ENCODE measurements around the gene METTL24.

Gene METTL24

GRCh38 chr6:110358553-110359160 is 508 bp upstream of the METTL24 start:
- Histone ChIP-seq H3K9me3 (ENCODE audit: control insufficient read depth, low read length) (no peaks in the 10 kb centered on the region), H3K4me2 (ENCODE audit: low read length) (peak overlapping the region; percentile 66), H2AFZ (peak overlapping the region; percentile 99), H3K27ac (no peak overlapping the region), H3K4me3 (ENCODE audit: low read depth, low read length) (peak overlapping the region; percentile 40), H3K4me1 (no peaks in the 10 kb centered on the region), H3K27me3 (ENCODE audit: control insufficient read depth, insufficient read depth, low read length) (no peaks in the 10 kb centered on the region), H3K79me2 (no peaks in the 10 kb centered on the region), H3K9ac (no peak overlapping the region), H3K36me3 (ENCODE audit: control insufficient read depth, insufficient read depth, low read length) (no peaks in the 10 kb centered on the region)
- TF ChIP-seq CTCF (IDR thresholded peaks at IDR 0.05), result no peak

GRCh38 chr6:110357298-110357663 is 868 bp downstream of the METTL24 start:
- Histone ChIP-seq H3K9ac (no peak overlapping the region), H3K27me3 (ENCODE audit: control insufficient read depth, insufficient read depth, low read length) (no peaks in the 10 kb centered on the region), H3K27ac (no peak overlapping the region), H3K4me3 (ENCODE audit: low read depth, low read length) (peak overlapping the region; percentile 40), H2AFZ (peak overlapping the region; percentile 99), H3K36me3 (ENCODE audit: control insufficient read depth, insufficient read depth, low read length) (no peaks in the 10 kb centered on the region), H3K9me3 (ENCODE audit: control insufficient read depth, low read length) (no peaks in the 10 kb centered on the region), H3K4me1 (no peaks in the 10 kb centered on the region), H3K79me2 (no peaks in the 10 kb centered on the region), H3K4me2 (ENCODE audit: low read length) (peak overlapping the region; percentile 71)
- no peak for TF ChIP-seq CTCF (IDR thresholded peaks at IDR 0.05)

GRCh38 chr6:110356778-110357177 is 1.4 kb downstream of the METTL24 start:
- H3K9ac ChIP-seq, result no peak overlapping the region
- no peaks in the 10 kb centered on the region for H3K36me3 ChIP-seq (ENCODE audit: control insufficient read depth, insufficient read depth, low read length)
- H3K27me3 ChIP-seq (ENCODE audit: control insufficient read depth, insufficient read depth, low read length), result no peaks in the 10 kb centered on the region

GRCh38 chr6:110355727-110356126 is 2.4 kb downstream of the METTL24 start:
- no peaks in the 10 kb centered on the region for H3K79me2 ChIP-seq
- no peaks in the 10 kb centered on the region for H3K36me3 ChIP-seq (ENCODE audit: control insufficient read depth, insufficient read depth, low read length)
- H3K9me3 ChIP-seq (ENCODE audit: control insufficient read depth, low read length), result no peaks in the 10 kb centered on the region
- no peaks in the 10 kb centered on the region for H3K4me1 ChIP-seq
- no peaks in the 10 kb centered on the region for H3K27me3 ChIP-seq (ENCODE audit: control insufficient read depth, insufficient read depth, low read length)
- no peak overlapping the region for H3K4me3 ChIP-seq (ENCODE audit: low read depth, low read length)
- no peak overlapping the region for H3K9ac ChIP-seq
- H2AFZ ChIP-seq, result no peak overlapping the region
- H3K27ac ChIP-seq, result no peak overlapping the region
- no peak for TF ChIP-seq CTCF (IDR thresholded peaks at IDR 0.05)
- H3K4me2 ChIP-seq (ENCODE audit: low read length), result no peak overlapping the region

More at GRCh38 chr6:110356778-110357177, 1.4 kb downstream of the METTL24 start:
- H3K4me2 ChIP-seq (ENCODE audit: low read length), result no peak overlapping the region
- no peaks in the 10 kb centered on the region for H3K4me1 ChIP-seq
- no peak overlapping the region for H3K4me3 ChIP-seq (ENCODE audit: low read depth, low read length)
- TF ChIP-seq CTCF (IDR thresholded peaks at IDR 0.05), result no peak
- H3K9me3 ChIP-seq (ENCODE audit: control insufficient read depth, low read length), result no peaks in the 10 kb centered on the region
- no peak overlapping the region for H3K27ac ChIP-seq
- no peaks in the 10 kb centered on the region for H3K79me2 ChIP-seq
- H2AFZ ChIP-seq, result no peak overlapping the region

- H3K27me3 ChIP-seq (ENCODE audit: control insufficient read depth, insufficient read depth, low read length), result no peaks in the 10 kb centered on the region
- H3K4me2 ChIP-seq (ENCODE audit: low read length), result no peak overlapping the region
- no peaks in the 10 kb centered on the region for H3K79me2 ChIP-seq
- TF ChIP-seq CTCF (IDR thresholded peaks at IDR 0.05), result no peak
- no peaks in the 10 kb centered on the region for H3K36me3 ChIP-seq (ENCODE audit: control insufficient read depth, insufficient read depth, low read length)
- no peaks in the 10 kb centered on the region for H3K4me1 ChIP-seq
- H3K27ac ChIP-seq, result no peak overlapping the region
- H2AFZ ChIP-seq, result no peak overlapping the region
- no peak overlapping the region for H3K9ac ChIP-seq
- no peak overlapping the region for H3K4me3 ChIP-seq (ENCODE audit: low read depth, low read length)
- H3K9me3 ChIP-seq (ENCODE audit: control insufficient read depth, low read length), result no peaks in the 10 kb centered on the region
Measured at GRCh38 chr6:110355022-110355421, 3.1 kb downstream of the METTL24 start.

All from parathyroid adenoma (tissue), 2 donors.